ENCODE measurements around the gene CLEC18A.

DNA sequence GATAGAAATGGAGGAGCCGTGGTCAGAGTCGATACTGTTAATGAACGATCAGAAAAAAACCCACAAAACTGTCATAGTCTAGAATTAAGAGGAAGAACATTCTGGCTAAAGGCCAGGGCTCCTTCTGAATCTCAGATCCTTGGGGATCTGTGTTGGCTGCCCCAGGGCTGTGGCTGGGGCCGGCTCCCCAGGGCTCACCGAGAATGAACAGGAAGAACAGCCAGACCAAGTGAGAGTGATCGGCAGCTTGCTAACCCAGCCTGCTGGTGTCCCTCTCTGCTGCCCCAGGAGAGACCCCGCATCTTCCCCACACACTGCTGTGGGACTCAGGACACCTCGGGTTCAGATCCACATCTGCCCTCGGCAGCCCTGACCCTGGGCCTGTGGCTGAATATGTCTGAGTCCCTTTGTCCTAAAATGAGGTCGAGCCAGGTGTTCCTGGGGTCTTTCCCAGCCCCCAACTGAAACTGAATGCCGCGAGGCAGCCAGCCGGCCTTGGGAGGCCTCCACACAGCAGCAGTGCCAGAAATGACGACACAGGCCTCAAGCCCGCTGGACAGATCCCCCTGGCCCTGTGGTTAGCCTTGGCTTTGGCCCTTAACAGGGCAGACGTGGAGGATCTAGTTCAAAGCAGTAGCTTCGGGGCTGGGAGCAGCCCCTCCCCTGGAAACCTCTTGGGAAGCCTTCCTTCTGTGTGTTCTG lies 23.9 kb upstream of the CLEC18A start:
- TF ChIP-seq, protein P1, sequence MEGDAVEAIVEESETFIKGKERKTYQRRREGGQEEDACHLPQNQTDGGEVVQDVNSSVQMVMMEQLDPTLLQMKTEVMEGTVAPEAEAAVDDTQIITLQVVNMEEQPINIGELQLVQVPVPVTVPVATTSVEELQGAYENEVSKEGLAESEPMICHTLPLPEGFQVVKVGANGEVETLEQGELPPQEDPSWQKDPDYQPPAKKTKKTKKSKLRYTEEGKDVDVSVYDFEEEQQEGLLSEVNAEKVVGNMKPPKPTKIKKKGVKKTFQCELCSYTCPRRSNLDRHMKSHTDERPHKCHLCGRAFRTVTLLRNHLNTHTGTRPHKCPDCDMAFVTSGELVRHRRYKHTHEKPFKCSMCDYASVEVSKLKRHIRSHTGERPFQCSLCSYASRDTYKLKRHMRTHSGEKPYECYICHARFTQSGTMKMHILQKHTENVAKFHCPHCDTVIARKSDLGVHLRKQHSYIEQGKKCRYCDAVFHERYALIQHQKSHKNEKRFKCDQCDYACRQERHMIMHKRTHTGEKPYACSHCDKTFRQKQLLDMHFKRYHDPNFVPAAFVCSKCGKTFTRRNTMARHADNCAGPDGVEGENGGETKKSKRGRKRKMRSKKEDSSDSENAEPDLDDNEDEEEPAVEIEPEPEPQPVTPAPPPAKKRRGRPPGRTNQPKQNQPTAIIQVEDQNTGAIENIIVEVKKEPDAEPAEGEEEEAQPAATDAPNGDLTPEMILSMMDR (IDR thresholded peaks at IDR 0.05; ENCODE audit: low read depth, low read length, poor library complexity, severe bottlenecking), result no peak
- no peak for TF ChIP-seq EZH2phosphoT487 (IDR thresholded peaks at IDR 0.05; ENCODE audit: borderline replicate concordance, low read length)

All from DOHH2 (cell line).